Measurements from ENCODE around the gene TKFC.

Gene TKFC

GRCh38 chr11:61302550-61302949 is 30.5 kb upstream of the TKFC start:
- TF ChIP-seq CTCF (conservative IDR thresholded peaks at IDR 0.05; ENCODE audit: low read depth, low read length): no peak
- peaks cover 46% of the 10 kb centered on the region for H3K4me1 ChIP-seq (ENCODE audit: low read depth, poor library complexity, severe bottlenecking)
- H3K79me2 ChIP-seq (ENCODE audit: insufficient read depth, low read depth): no peaks in the 10 kb centered on the region
- H3K4me3 ChIP-seq (IDR thresholded peaks at IDR 0.05; ENCODE audit: insufficient read depth, low read depth, low read length): no peak overlapping the region
- no peak overlapping the region for H3K9ac ChIP-seq
- no peak overlapping the region for H2AFZ ChIP-seq (ENCODE audit: low read depth)
- no peak overlapping the region for H3K27ac ChIP-seq
- H3K27me3 ChIP-seq (ENCODE audit: insufficient read depth, low read depth): no peaks in the 10 kb centered on the region
- no peaks in the 10 kb centered on the region for H3K36me3 ChIP-seq (ENCODE audit: insufficient read depth)
- H3K4me2 ChIP-seq: no peak overlapping the region
- no peaks in the 10 kb centered on the region for H4K20me1 ChIP-seq (ENCODE audit: insufficient read depth)

- Histone ChIP-seq H4K20me1 (ENCODE audit: insufficient read depth) (no peaks in the 10 kb centered on the region), H3K4me1 (ENCODE audit: low read depth, poor library complexity, severe bottlenecking) (peaks cover 35% of the 10 kb centered on the region), H2AFZ (ENCODE audit: low read depth) (no peak overlapping the region), H3K36me3 (ENCODE audit: insufficient read depth) (peaks cover 3% of the 10 kb centered on the region; the same call in 1 of the 2 replicates), H3K27ac (no peak overlapping the region), H3K27me3 (ENCODE audit: insufficient read depth, low read depth) (no peaks in the 10 kb centered on the region), H3K4me2 (no peak overlapping the region), H3K9ac (no peak overlapping the region), H3K79me2 (ENCODE audit: insufficient read depth, low read depth) (no peaks in the 10 kb centered on the region), H3K4me3 (IDR thresholded peaks at IDR 0.05; ENCODE audit: insufficient read depth, low read depth, low read length) (no peak overlapping the region)
- no peak for TF ChIP-seq CTCF (conservative IDR thresholded peaks at IDR 0.05; ENCODE audit: low read depth, low read length)
Measured at GRCh38 chr11:61303725-61304124, 29.3 kb upstream of the TKFC start.

DNA sequence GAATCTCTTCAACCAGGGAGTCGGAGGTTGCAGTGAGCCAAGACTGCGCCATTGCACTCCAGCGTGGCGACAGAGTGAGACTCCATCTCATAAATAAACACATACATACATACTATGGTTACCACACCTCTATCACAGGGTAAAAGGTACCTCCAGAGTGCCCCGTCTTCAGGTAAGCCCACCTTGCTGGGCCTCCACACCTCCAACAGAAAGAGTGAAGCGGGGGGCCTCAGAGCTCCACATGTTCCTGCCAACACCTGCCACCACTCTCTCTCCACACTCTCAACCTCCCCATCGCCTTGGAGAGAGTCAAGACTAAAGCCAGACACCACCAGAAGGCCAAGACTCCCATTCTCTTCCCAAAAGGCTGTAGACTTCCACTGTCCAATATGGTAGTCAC is 27.6 kb upstream of the TKFC start:
- H2AFZ ChIP-seq (ENCODE audit: low read depth): no peak overlapping the region
- no peaks in the 10 kb centered on the region for H3K79me2 ChIP-seq (ENCODE audit: insufficient read depth, low read depth)
- no peak overlapping the region for H3K4me2 ChIP-seq
- H3K4me1 ChIP-seq (ENCODE audit: low read depth, poor library complexity, severe bottlenecking): peaks cover 19% of the 10 kb centered on the region
- peaks cover 7% of the 10 kb centered on the region; the same call in 1 of the 2 replicates for H3K36me3 ChIP-seq (ENCODE audit: insufficient read depth)
- TF ChIP-seq CTCF (conservative IDR thresholded peaks at IDR 0.05; ENCODE audit: low read depth, low read length): no peak
- H3K27me3 ChIP-seq (ENCODE audit: insufficient read depth, low read depth): no peaks in the 10 kb centered on the region
- no peaks in the 10 kb centered on the region for H4K20me1 ChIP-seq (ENCODE audit: insufficient read depth)
- no peak overlapping the region for H3K27ac ChIP-seq
- no peak overlapping the region for H3K9ac ChIP-seq
- no peak overlapping the region for H3K4me3 ChIP-seq (IDR thresholded peaks at IDR 0.05; ENCODE audit: insufficient read depth, low read depth, low read length)

DNA sequence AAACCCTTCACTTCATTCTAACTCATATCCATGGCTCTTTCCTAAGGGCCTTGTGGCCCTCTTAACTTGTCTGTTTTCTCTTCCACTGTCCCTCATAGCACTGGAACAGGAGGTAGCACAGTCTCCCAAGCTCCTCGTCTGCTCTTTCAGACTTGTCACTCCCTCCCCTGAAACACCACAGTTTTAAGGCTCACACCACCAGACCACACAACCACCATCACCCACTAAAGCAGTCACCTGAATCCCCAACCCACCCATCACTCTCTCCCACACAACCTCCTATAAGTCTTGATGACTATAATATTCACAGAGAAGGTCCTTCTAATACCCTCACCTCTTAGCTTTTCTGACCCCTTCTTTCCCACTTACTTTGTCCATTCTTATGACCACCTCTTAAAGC is 26.8 kb upstream of the TKFC start:
- H3K27ac ChIP-seq: no peak overlapping the region
- H3K27me3 ChIP-seq (ENCODE audit: insufficient read depth, low read depth): no peaks in the 10 kb centered on the region
- no peaks in the 10 kb centered on the region for H4K20me1 ChIP-seq (ENCODE audit: insufficient read depth)
- no peak overlapping the region for H3K4me2 ChIP-seq
- no peak for TF ChIP-seq CTCF (conservative IDR thresholded peaks at IDR 0.05; ENCODE audit: low read depth, low read length)
- H3K79me2 ChIP-seq (ENCODE audit: insufficient read depth, low read depth): no peaks in the 10 kb centered on the region
- H3K9ac ChIP-seq: no peak overlapping the region
- no peak overlapping the region for H2AFZ ChIP-seq (ENCODE audit: low read depth)
- peaks cover 7% of the 10 kb centered on the region; the same call in 1 of the 2 replicates for H3K36me3 ChIP-seq (ENCODE audit: insufficient read depth)
- H3K4me1 ChIP-seq (ENCODE audit: low read depth, poor library complexity, severe bottlenecking): peaks cover 14% of the 10 kb centered on the region
- no peak overlapping the region for H3K4me3 ChIP-seq (IDR thresholded peaks at IDR 0.05; ENCODE audit: insufficient read depth, low read depth, low read length)

Measured in KMS-11 (cell line).